Midbrain (tissue), 1 donor: ENCODE data around the gene SMCO3.
"Not testable (repeated sequence)": the region's sequence is repeated elsewhere in the genome, so short reads cannot be mapped to it uniquely, and the experiment has no call there.

Experiments
- DNase-seq: peaks from one replicate; lab custom pipeline; 2025; lab: John Stamatoyannopoulos, UW

SMCO3 gene

GRCh38 chr12:14774074-14774905 lies 39.7 kb downstream of the SMCO3 start:
- DNase-seq = peak; percentile 95

GRCh38 chr12:14773685-14774073 lies 40.3 kb downstream of the SMCO3 start:
- DNase-seq = no peak

DNA sequence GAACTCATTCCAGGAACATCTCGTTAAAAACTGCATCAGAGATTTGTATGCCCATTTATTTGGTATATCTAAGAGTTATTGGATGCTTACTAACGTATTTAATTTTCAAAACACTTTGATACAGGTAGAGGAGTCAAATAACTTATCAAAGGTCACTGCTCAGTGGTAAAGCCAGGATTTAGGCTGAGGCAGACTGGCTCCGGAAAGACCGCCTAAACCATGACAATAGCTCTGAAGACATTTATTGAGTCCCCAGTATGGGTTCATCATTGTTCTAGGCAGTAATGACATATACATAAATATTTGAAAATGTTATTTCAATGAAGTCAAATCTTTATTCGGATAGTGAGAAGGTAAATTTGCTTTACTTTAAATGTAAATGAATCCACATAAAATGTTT lies 41.0 kb downstream of the SMCO3 start:
- no peak for DNase-seq

DNA sequence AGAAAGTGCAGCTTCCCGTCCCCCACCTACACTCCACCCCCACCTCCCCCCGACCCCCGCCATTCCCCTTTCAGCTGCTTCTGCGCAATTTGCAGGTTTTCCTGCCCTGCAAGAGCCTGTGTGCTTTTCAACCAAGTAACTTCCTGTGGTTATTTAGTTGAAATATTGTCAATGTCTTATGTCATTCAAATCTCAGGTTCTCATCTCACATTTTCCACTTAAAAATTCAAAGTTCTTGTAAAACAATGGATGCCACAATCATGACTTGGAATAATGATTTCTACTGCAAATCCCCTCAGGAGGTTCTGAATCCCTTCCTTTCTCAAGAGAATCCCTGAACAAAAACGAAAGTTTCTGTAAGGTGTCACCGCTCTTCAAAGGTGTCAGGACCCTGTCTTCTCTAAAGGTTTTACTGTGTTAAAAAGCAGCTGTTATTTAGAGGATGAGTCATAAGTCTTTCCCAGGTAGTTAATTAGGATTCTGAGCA lies 42.3 kb downstream of the SMCO3 start:
- no peak for DNase-seq

GRCh38 chr12:14770496-14771461 lies 43.2 kb downstream of the SMCO3 start:
- DNase-seq = peak; percentile 92

DNA sequence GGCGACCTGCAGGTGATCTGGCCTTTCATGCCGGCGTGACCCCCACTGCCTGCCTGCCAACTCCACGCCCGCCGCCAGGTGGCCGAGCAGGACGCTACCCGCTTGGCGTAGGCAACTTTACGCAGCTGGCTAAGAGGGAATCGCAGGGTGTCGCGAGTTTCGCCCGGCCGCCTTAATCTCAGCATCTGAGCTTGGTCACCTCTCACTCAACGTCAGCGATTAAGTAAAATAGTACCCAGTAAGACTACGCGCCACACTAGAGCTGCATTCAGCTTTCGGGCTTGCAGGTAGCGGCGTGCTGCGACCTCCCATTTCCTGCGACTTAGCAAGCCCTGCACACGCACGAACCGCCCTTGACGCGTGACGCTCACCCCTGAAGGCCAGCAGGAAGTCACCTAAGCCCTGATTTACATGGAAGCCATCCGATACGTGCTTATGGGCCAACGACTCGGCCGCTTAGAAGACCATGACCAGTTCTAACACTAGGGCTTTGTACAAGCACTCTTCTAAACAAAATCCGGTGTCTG lies 44.0 kb downstream of the SMCO3 start:
- DNase-seq = peak; percentile 58

DNA sequence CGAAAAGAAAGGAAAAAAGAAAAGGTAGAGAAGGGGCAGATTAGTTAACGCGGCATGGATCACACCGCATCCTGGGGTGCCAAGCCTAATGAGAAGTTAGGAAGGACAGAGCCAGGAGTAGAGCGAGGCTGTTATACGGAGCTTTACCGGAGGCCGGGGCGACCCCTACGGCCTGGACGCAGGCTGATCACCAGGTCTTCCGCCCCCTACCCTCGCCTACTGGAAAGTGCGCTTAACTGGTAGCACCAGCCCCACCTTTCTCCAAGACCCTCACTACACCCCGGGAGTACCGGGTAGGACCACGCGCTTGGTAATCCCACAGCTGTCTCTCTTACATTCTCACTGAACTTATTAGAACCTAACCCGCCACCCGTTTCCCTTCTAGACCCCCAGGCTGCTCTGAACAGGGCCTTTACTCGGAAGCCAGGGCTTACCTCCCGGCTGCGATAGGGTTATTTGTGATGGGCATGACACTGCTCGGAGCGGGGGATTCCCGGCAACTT lies 44.5 kb downstream of the SMCO3 start:
- no peak for DNase-seq

- no peak for DNase-seq
These were observed 45.1 kb downstream of the SMCO3 start for GRCh38 chr12:14768823-14769405.

- DNase-seq = no peak
These were observed 46.4 kb downstream of the SMCO3 start for GRCh38 chr12:14767617-14768016.

DNA sequence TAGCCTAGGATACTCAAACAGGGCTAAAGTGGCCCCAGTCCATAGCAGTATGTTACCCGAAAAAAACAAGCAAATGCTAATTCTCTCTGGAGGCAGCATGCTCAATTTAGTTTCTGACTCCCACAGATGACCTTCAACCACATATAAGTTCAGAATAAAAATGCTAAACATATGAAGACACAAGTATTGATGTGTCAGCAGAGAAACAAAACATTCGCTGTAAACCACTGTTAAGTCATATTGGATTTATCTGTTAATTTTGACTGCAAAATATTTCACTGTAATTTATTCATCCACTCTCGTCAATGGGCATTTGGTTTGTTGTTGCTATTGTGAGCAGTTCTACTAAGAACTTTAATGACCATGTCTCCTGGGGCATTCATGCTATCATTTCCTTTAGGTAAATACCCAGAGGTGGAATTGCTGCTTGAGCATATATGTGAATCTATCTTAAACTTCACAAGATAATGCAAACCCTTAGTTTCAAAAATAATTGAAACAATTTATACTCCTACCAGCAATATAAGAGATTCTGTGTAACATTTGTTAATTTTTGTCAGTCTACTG lies 47.2 kb downstream of the SMCO3 start:
- no peak for DNase-seq

GRCh38 chr12:14766020-14766419 lies 48.0 kb downstream of the SMCO3 start:
- not testable (repeated sequence) for DNase-seq

- no peak for DNase-seq
These were observed 48.6 kb downstream of the SMCO3 start for GRCh38 chr12:14765398-14765797.

GRCh38 chr12:14759711-14760280 lies 54.2 kb downstream of the SMCO3 start:
- not testable (repeated sequence) for DNase-seq

DNA sequence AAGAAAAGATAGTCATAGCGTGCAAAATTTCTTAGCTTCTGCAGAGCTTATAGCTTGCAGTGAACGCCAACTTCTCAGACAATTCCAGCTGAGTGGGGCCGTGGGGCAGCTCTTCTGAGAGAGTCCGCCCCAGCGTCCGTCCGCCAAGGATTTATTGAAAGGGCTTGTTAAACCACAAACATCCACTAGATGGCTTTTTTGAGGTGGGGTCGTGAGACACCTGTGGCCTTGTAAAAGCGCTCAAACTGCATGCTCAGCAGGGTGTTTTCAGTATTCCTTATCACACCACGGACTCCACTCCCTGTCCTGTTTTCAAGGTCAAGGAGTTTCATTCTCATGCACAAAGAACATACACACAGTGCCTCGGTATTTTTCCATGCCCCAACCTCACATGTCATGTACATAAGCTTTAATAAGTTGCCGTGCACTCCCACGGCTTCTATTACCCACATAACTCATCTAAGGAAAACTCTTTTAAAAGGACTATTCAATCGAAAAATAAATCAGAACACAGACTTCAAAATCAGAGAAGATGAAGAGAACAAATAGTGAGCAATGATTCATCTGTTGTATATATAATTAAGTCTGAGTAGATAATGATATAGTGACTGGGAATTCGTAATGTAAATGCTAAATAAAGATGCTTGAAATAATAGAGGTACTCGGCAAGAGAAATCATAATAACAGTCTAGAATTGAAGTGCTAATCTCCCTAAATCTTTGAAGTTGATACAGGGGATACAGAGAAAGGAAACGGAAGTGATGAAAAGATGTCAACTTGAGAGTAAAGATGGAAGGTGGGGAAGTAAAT lies 57.4 kb downstream of the SMCO3 start:
- DNase-seq = no peak
